ENCODE measurements around the gene FOXA1.

Gene FOXA1

DNA sequence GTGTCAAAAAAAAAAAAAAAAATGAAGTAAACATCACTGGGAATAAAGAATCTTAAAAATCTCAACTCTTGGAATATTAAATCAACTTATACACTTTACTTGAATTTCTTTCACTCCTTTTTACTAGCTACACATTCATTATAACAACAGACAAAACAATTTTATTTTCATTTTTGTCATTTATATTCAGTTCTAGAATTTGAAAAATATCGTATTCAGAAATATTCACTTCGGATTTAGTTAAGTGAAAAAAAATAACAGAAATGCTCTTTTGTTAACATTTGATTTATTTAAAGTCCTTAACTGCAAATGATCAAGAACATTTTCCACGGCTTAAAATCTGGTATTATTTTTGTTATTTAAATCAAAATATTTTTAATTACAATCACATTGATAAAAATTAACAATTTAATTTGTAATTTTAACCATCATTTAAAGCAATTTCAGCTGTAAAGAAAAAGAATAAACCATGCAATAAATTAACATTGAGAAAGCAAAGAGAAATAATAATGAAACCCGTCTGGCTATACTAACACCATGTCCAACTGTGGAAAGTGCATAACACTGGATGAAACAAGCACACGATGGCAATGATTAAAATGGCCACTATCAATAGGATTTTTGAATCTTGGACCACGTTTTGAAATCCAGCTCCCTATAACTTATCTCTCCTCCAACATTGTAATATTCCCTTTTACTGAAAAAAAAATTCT lies 5.2 kb downstream of the FOXA1 start:
- no peak for DNase-seq (ENCODE audit: low spot score)

DNA sequence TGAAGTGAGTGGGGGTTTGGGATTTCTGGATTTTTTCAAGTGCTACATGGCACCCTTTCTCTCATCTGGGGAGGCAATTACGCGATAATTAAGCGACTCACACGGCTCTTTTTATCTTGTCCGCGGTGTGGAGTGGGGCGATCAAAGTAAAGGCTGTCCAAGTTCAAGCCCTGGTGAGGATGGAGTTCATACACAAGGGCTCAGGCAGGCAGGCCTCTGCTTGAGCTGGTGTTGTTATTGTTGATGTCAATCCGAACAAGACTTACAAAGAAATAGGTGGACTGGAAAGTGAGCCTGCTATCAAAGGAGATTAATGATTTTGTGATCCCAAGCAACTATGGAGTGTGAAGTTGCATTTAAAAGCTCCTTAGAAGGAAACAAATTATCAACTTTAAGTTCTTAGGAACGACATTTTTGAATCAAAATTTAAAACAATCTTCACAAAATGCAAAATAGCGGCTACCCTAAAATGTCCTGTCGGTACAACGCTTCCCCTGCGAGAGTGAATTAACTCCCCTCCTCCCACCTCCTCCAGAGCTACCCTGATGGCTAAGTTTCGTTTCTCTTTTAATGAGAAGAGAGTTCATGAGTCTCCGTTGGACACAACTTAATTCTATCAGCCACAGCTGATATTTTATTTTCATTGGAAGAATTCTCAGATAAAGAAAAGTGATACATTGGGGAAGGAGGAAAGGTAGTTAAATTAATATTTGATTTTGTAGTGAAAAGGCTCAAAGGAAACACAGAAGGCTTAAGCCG lies 5.9 kb downstream of the FOXA1 start:
- no peak for DNase-seq (ENCODE audit: low spot score)

DNA sequence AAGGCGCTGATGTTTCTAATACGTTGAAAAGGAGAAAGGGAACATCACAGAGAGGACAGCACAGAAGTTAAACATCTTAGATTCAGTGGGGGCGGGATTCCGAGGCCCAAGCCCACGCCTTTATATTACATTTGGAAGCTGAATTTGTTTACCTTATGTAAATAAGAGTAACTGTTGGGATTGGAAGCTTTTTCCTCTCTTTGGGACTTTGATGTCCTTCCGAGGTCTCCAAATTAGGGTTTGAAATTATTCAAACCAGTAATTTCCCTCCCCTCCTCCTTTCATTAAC lies 6.4 kb downstream of the FOXA1 start:
- no peak for DNase-seq (ENCODE audit: low spot score)

DNA sequence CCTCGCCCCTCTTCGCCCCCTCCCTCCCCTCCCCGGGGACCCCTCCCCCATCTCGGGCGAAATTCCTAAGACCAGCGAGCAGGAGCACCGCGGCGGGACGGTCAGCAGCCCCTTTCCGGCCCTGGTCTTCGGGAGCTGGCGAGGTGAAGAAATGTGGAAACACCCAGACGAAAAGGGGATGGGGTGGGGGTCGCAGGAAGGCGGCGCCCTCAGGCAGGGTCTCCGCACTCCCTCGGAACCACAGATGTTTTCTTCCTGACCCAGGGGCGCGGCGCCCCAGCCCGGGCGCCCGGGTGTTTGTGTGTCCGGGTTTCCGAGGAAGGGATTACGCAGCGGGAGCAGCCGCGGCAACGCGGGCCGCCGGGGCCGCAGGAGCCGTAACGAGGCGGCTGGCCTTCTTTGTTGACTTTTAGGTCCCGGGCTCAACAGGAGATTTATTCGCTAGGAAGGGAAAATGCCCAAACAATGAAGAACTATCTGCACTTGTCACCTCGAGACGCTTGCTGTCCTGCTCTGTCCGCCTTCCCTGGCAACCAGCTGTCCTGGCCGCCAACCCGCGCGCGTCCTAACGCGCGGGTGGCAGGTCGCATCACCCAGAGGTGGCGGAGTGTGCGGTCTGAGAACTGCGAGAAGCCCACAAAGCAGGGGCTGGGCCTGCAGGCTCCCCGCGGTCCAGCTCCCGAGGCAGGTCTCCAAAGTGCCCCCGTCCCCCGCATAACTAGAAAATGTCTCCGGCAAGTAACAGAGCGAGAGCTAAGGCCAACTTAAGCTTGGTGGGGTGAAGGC lies 7.0 kb downstream of the FOXA1 start:
- DNase-seq (ENCODE audit: low spot score), result no peak

DNA sequence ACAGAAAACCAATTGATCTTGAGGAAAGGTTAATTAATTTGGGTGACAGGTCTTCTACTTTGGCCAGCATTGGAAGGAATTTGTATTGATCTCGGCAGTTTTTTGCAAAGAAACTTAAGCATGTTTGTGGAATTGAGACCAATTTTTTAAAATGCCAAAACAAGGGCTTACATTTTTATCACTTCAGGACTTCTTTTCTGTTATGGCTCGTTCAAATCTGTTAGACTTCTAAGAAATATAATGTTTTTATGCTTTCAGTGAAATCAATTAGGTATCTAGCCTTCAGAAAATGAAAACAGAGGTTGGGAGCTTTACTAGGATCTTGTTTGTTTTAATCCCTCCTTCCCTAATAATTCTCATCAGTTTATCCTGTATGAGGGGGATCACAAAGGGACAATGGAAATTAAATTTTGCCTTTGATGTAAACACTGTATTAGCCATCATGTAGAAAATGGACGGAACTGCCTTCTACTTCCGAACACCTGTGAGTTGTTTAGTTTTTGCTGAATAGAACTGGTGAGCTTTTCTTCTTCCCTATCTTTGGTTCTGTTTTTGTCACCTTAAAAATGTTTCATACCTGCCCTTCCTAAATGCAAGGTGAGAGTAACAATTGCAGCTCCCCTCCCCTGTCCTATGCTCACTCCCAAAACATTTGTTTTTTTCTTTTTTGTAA lies 7.8 kb downstream of the FOXA1 start:
- DNase-seq (ENCODE audit: low spot score), result no peak

DNA sequence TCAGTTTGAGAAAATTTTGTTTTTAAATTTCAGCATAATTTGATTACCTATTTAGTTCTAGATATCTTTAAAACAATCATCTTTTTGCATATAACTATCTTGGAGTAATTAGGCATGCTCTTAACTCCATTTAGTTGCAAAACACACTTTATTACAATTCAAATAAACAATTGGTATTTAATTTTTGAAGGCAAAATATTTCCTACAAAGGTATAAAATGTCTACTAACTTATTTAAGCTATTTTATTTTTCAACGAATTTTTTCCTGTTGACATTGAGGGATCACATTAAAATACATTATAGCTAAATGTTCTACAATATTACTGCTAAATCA lies 8.3 kb downstream of the FOXA1 start:
- DNase-seq (ENCODE audit: low spot score), result no peak

DNA sequence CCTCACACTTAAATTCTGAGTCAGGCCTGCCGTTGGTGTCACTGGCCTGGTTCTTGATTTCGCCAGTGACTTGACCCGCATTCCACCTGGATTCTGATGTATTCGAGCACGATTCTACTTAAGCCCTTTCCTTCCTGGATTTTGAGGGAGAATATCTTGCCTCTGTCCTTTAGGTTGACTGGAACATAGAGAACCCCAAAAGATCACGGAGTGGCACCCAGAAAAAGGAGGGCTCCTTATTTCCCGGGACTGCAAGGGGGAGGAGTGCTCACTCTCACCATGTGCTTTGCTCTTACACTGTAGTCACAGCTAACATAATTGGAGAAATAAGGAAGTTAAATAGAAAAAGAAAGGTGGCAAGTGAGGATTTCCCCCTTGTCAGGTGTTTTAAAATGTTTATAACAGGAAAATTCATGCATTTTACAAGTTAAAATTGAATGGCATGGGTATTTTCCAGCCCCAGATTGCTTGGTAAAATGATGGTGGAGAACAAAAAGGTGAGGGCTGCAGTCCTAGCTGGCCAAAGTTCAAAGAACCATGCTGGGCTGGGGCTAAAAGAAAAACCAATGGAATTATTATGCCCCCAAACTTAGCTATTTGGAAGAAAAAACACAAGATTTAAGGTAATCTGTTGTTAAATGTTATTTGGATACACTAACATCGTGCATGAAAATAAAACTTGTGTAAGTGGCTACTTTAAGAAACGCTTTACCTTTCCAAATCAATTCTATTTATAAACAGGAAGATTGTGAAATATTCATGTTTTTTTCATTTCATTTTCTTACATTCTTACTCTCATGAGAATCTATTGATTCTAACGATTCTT lies 8.9 kb downstream of the FOXA1 start:
- no peak for DNase-seq (ENCODE audit: low spot score)

DNA sequence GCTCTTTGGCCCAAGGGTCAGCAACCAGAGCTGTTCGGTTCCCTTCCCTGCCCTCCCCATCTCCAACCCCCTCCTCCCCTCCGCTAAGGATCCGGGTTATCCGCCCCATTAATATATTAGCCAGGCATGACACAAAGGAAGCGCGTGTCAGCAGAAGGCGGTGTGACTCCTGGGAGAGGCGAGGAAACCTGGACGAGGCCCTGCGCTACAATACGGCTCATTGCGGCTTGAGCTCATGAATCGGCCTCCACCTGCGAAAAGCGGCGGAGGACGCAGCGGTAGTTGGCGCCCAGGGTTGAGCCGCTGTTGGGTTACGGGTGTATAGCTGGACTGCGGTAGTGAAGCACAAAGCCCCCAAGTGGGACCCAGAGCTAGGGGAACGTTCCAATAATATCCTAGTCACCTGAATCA lies 9.9 kb downstream of the FOXA1 start:
- DNase-seq (ENCODE audit: low spot score), result no peak

DNA sequence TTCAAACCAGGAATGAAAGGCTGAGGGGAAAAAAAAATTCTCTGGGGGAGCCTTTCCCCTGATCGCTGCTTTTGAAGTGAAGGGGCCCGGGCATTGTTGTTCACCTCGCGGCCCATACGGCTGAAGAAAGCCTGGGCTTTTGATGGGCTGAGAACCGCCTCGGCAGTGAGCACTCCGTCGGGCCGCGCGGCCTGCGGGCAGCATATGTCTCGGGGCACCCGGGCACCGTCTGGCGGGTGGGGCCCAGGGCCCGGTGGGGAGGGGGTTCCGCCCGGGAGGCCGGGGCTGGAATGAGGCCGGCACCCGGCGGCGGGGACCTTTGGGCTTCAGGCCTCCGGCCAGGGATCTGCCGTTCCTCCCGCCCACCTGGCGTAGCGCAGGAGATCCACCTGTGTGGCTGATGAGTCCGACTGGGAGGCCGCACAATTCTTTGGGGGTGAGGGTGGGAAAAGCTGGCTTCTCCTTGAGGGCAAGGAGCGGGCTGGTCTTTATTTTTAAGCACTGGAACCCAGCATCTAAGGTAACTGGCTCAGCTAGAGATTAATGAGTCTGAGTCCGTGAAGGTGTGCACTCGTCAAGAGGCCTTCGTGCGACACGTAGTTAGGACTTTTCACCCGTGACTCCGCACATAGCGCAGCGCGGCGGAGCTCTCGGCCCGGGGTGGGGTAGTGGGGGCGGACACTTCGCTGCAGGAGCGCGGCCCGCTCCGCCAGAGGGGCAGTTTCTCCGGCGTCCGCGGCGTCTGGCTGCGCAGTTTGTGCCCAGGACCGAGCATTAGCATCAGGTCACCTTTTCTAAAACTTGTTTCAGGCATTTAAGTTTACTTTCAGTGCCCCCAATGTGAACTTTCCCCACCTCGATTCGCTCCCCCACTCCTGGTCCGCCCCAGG lies 10.6 kb downstream of the FOXA1 start:
- no peak for DNase-seq (ENCODE audit: low spot score)

DNA sequence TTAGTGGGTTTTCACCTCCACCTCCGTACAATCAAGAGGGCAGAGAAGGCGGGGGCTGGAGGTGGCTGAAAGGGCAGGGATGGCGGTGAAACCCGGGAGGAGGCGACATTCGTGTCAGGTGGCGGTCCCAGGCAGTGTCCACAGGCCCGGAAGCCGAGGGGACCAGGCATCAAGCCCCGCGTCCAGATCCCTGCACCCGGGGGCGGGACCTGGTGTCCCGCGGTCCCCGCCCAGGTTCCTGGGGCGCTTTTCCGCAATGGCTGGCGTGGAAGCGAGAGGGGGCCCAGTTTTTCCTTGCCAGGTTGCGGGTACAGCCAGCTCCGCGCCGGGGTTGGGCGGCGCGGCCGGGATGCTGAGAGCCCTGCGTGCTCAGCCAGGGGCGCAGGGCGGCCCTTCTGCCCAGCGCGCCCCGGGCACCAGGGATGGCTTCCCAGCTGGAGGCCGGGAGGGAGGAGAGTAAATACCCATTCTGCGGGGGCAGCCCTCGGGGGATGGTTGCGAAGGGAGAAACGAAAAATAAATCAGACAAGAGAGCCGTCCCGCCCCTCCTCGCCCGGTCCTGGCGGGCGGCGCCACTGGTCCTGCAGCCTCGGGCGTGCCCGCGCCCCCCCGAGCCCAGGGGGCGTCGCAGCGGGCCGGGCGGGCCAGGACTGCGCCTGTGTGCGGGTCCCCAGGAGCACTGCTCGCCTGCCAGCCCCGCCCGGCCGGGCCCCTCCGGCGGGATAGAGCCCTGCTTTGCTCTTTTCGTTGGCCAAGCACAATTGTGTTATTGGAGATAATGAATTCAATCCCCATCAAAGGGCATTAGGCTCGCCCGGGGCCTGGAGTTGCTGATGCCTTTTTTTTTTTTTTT lies 11.5 kb downstream of the FOXA1 start:
- DNase-seq (ENCODE audit: low spot score), result no peak

DNA sequence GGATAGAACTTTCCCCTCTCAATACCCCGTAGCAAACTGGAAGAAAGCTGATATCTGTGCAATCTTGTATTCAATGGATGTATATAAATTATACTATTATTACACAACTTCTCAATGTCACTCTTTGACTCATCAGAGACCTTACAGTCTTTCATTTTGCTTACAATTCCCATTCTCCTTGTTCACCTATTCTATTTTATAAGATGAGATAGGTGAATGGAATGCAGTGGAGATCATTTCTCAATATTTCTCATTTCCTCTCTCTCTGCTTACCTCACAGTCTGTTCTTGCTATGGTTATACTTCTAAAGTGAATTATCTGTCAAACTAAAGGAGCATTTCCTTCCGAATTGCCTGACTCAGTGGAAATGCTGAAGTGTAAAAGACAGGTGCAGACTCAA lies 14.9 kb downstream of the FOXA1 start:
- DNase-seq (ENCODE audit: low spot score), result no peak

DNA sequence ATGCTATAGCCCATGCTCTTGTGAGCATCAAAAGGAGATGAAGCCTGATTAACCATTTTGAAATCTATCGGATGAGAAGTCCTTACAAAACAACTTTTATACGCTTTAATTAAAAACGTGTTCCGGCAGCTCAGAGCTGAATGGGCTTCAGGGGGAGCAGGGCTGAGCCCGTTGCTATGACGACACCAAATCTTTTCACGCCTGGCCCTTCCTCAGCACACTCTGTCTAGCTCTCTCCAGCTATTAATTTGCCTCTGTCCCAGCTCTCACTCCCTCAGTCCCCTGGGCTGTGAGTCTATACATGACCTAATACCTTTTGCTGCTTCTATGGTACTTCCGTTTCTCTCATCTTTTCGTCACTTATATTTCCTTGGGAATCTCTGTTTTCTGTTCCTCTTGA lies 15.8 kb downstream of the FOXA1 start:
- no peak for DNase-seq (ENCODE audit: low spot score)

DNA sequence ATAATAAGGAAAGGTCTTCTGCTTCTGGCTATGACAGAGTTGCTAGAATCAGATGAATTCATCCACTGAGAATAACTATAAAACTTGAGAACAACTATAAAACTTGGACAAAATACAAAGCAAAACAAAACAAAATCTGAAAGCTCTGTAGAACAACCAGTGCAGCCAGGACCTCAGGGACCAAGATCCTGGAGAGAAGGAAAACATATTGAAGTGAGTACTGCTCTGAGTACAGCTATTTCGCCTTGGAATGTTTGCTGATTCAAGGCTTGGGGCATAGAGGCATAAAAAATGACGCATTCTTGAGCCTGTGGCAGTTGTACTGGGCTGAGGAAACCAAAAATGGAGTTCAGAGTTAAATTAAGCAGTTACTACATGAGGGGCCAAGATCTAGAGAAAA lies 21.7 kb downstream of the FOXA1 start:
- no peak for DNase-seq (ENCODE audit: low spot score)

DNA sequence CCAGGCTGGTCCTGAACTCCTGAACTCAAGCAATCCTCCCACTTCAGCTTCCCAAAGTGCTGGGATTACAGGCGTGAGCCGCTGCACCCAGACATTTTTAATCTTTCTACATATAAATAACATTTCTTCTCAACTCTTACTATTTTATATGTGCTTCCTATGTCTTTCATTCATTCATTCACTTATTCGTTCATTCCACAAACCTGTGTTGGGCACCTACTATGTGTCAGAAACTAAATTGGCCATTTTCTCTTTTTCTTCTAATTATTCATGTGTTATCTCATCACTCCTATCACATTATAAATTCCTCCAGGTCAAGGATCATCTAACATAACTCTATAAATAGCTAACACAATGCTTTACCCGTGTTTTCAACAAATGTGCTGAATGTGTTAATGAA lies 23.7 kb downstream of the FOXA1 start:
- DNase-seq (ENCODE audit: low spot score), result no peak

DNA sequence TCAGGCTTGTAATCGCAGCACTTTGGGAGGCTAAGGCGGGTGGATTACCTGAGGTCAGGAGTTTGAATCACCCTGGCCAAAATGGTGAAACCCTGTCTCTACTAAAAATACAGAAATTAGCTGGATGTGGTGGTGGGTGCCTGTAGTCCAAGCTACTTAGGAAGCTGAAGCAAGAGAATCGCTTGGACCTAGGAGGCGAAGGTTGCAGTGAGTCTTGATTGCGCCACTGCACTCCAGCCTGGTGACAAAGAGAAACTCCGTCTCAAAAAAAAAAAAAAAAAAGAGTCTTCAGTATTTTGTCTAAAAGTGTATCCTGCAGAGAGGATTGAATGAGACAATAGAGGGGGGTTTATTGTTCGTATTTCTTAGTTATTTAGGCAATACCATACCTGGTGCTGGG lies 25.3 kb downstream of the FOXA1 start:
- DNase-seq (ENCODE audit: low spot score), result no peak

DNA sequence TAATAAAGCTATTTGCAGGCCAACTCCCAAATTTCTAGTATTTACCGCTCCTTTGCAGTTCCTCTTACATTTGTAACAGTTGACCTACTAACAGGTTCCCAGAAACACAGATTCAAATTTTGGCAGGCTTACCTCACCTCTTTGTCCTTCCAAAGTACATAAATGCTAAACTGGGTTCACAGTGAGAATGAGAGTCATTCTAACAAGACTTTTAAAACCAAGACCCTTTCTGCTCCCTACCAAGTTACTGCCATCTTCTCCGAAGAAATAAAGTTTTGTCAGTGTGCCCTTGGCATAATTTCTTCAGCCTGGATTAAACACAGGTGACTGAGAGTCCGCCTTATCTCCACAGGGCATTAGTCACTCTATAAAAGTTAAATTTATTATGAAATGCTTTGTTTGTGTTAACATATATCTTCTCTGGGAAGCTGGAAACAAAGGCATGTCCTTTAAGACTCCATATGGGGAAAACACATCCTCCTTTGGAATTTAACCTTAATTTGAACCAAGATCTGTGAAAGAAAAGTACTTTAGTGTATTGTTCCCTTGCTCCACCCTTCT lies 28.2 kb downstream of the FOXA1 start:
- no peak for DNase-seq (ENCODE audit: low spot score)

DNA sequence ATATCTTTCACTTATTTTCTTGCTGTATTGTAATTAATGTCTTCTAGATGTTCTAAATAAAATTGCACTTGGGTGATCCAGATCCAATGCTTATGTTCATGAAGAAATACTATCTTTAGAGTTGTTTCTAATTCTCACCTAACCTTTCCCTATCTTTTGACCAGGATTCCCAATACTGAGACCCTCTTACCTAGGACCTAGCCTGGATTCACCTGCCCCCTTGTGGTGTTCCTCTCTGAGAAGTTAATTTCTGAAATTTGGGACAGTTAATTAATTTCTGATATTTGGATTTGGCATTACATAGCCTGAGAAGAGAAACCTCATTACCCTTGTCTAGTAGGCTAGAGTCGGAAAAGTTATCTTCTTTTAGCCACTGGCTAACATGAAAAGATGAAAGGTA lies 29.5 kb downstream of the FOXA1 start:
- no peak for DNase-seq (ENCODE audit: low spot score)

DNA sequence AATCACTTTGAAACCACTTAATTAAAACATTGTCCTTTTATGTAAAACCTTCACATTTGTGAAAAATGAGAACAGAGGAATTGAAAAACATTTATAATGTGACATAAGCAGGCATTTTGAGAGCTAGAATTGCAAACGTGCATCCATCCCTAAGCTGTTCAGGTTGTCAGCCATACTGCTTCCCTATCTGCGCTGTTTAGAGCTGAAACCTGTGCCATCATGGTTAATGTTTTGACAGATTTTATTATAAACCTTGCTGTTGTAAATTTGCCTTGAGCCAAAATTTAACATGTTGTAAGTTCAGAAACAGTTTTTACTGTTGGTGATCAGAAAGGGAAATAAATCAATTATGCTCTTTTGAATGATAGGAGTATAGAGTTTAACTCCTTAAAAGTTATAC lies 31.9 kb downstream of the FOXA1 start:
- DNase-seq (ENCODE audit: low spot score), result no peak

DNA sequence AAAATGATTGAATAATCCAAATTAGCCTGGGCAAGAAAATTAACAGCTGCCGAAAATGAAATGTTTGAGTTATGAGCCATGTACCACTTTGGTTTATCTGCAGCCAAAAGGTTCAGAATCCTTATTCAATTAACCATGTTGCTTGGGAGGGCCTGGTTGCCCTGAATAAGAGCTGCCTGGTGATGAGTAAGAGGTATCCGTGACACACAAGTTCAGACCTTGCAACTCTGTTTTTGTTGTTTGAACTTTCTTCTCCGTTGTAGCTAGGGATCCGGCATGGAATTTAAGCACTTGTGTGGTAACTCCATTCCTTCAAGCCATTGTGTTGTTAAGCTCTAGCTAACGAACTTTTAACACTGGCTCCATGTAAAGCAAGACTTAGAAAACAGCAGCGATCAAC lies 35.7 kb downstream of the FOXA1 start:
- DNase-seq (ENCODE audit: low spot score), result no peak

DNA sequence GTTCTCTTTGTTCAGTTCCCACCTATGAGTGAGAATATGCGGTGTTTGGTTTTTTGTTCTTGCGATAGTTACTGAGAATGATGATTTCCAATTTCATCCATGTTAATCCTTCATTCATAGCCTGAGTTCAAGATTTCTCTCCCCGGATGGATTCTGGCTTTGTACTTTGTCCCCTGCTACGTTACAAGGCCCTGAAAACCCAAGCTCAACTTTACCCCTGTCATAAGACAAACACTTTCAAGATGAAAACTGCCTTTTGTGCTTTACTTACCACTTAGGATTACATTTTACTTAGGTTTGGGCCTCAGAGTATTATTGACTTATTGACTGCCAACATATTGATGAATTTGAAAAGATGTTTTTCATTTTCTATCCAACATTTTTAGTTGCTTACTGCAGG lies 36.3 kb downstream of the FOXA1 start:
- no peak for DNase-seq (ENCODE audit: low spot score)
